Body of pancreas (tissue), 4 donors: Measurements from ENCODE around the gene LPCAT1.

Experiments
- CTCF ChIP-seq, 7 experiments: fragments of 450-650 bp in 4 of 7; fragments of 200-600 bp in 3 of 7; sonication (generic) in 3 of 7; IDR thresholded peaks; one replicate each; pipeline ENCODE4 v1.5.1; 2016 to 2019; ENCODE audit warnings: antibody characterized with exemption in 7 of 7
- POLR2A ChIP-seq, 3 donors: fragments of 450-650 bp; IDR thresholded peaks; one replicate each; pipeline ENCODE4 v1.6.1; 2016; ENCODE audit warnings: antibody characterized with exemption in 3 of 3, mild to moderate bottlenecking in 2 of 3

GRCh38 chr5:1413611-1414241 lies 110.0 kb downstream of the LPCAT1 start:
- TF ChIP-seq CTCF (IDR thresholded peaks at IDR 0.05) (no peak), POLR2A (IDR thresholded peaks at IDR 0.05) (no peak)
